Upper lobe of left lung (tissue), 6 donors: ENCODE measurements around the gene TBKBP1. TPM values are rescaled to one million over a fixed set of nuclear protein-coding genes. Genes with fewer than 3 reads are reported as not detected.

Source experiments
- ATAC-seq, 2 donors: fragments of 200-7000 bp; cut with Tn5 transposase; one replicate each; pipeline ENCODE4 v1.9.1; 2022; ENCODE audit warnings: mild to moderate bottlenecking in 2 of 2, moderate library complexity in 2 of 2; ENCODE audit not compliant: low FRiP score in 2 of 2
- DNase-seq, 2 donors: peaks; one replicate each; pipeline ENCODE4 v3.0.0-alpha.2; 2019 to 2020
- H3K27ac ChIP-seq, 4 donors: fragments of 200-600 bp; sonication (generic); one replicate each; pipeline ENCODE4 v1.5.1; 2016 to 2019
- H3K27me3 ChIP-seq, 4 donors: fragments of 200-600 bp; sonication (generic); one replicate each; pipeline ENCODE4 v1.5.1; 2017 to 2019
- H3K36me3 ChIP-seq, 4 donors: fragments of 200-600 bp; sonication (generic); one replicate each; pipeline ENCODE4 v1.5.1; 2016 to 2019
- H3K4me1 ChIP-seq, 4 donors: fragments of 200-600 bp; sonication (generic); one replicate each; pipeline ENCODE4 v1.5.1; 2018 to 2019
- H3K4me3 ChIP-seq, 4 donors: fragments of 200-600 bp; sonication (generic); one replicate each; pipeline ENCODE4 v1.5.1; 2017 to 2019; ENCODE audit warnings: mild to moderate bottlenecking in 2 of 4, moderate library complexity in 1 of 4
- H3K9me3 ChIP-seq, 4 donors: fragments of 200-600 bp; sonication (generic); one replicate each; pipeline ENCODE4 v1.5.1; 2018 to 2019
- EP300 ChIP-seq, 4 donors: sonication (generic); formaldehyde crosslinking; IDR thresholded peaks; one replicate each; pipeline ENCODE4 v1.5.1; 2017; ENCODE audit warnings: antibody characterized with exemption in 4 of 4, control low read depth in 2 of 4
- POLR2A ChIP-seq, 4 donors: fragments of 450-650 bp; IDR thresholded peaks; one replicate each; pipeline ENCODE4 v1.5.1; 2016 to 2017; ENCODE audit warnings: antibody characterized with exemption in 4 of 4, mild to moderate bottlenecking in 2 of 4
- POLR2AphosphoS5 ChIP-seq, 2 donors: sonication (generic); formaldehyde crosslinking; IDR thresholded peaks; one replicate each; pipeline ENCODE4 v1.5.1; 2017; ENCODE audit warnings: antibody characterized with exemption in 2 of 2
- WGBS, 2 donors: methylation state at CpG; one replicate each; pipeline ENCODE4 v1.1.5; 2017 to 2018; 5-methylcytosine and 5-hydroxymethylcytosine counted together
- total RNA-seq, 6 donors: library from RNA; depleted of rRNA in 4 of 6; stranded (reverse); fragments of >200 nt in 4 of 6; gene quantifications; one replicate each; pipeline versions ENCODE4 v1.1.0 to v1.2.1, GENCODE V29; 2016 to 2021
- TF ChIP-seq, protein P1 (sequence below), 6 experiments: fragments of 450-650 bp in 4 of 6; fragments of 200-600 bp in 2 of 6; sonication (generic) in 2 of 6; IDR thresholded peaks; one replicate each; pipeline ENCODE4 v1.5.1; 2016 to 2019; ENCODE audit warnings: antibody characterized with exemption in 6 of 6
- donor health status: DM: no; HTN: no; CAD: no; lungs with moderate emphysema.
- donor health status: DM: no; HTN: yes; CAD: no; lungs with severe emphysema.

TBKBP1 gene
- total RNA-seq, 6 donors from 2014 or later = 6.4 to 28.3 (median 12.8) TPM

- Histone ChIP-seq H3K27ac (no peak overlapping the region), H3K4me1 (peaks cover 14 to 29% (median 17%) of the 10 kb centered on the region in 4 donors), H3K9me3 (no peaks in the 10 kb centered on the region), H3K36me3 (no peaks in the 10 kb centered on the region), H3K27me3 (peaks cover 0 to 28% (median 12%) of the 10 kb centered on the region in 4 donors), H3K4me3 (no peak overlapping the region)
- TF ChIP-seq EP300 (IDR thresholded peaks at IDR 0.05) = no peak
- TF ChIP-seq, protein P1, sequence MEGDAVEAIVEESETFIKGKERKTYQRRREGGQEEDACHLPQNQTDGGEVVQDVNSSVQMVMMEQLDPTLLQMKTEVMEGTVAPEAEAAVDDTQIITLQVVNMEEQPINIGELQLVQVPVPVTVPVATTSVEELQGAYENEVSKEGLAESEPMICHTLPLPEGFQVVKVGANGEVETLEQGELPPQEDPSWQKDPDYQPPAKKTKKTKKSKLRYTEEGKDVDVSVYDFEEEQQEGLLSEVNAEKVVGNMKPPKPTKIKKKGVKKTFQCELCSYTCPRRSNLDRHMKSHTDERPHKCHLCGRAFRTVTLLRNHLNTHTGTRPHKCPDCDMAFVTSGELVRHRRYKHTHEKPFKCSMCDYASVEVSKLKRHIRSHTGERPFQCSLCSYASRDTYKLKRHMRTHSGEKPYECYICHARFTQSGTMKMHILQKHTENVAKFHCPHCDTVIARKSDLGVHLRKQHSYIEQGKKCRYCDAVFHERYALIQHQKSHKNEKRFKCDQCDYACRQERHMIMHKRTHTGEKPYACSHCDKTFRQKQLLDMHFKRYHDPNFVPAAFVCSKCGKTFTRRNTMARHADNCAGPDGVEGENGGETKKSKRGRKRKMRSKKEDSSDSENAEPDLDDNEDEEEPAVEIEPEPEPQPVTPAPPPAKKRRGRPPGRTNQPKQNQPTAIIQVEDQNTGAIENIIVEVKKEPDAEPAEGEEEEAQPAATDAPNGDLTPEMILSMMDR (IDR thresholded peaks at IDR 0.05) = no peak
- TF ChIP-seq POLR2A (IDR thresholded peaks at IDR 0.05) = no peak
- TF ChIP-seq POLR2AphosphoS5 (IDR thresholded peaks at IDR 0.05) = no peak
- no peak for DNase-seq
- 38 to 48% methylated on average over 6 to 8 of the region's 8 CpGs for WGBS, 2 donors
- ATAC-seq = no peak
Observed at GRCh38 chr17:47721725-47722124, 27.8 kb downstream of the TBKBP1 start.

DNA sequence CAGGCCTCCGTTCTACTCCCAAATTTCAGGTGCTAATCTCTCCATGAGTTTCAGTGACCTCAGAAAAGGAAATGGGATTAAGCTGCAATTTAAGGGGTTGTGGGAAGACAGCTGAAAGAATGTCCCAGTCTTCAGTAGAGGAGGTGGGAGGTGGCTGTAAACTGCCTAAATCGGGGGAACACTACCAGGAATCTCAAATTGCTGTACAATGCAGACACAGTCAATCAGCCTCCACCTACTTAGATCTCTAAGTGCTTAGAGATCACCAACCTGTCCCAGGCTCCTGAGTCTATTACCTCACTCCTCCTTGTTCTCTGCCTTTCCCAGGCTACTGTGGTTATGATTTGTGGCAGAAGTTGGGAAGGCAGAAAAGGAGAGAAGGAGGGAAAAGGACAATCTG lies 30.7 kb downstream of the TBKBP1 start:
- no peaks in the 10 kb centered on the region for H3K36me3 ChIP-seq
- WGBS, 2 donors = 82 to 84% methylated on average over 2 of the region's 2 CpGs
- ATAC-seq = no peak
- H3K4me3 ChIP-seq = no peak overlapping the region
- no peak for DNase-seq
- H3K27ac ChIP-seq = no peak overlapping the region
- H3K4me1 ChIP-seq = peaks cover 6 to 17% (median 13%) of the 10 kb centered on the region in 4 donors
- TF ChIP-seq POLR2AphosphoS5 (IDR thresholded peaks at IDR 0.05) = no peak
- TF ChIP-seq POLR2A (IDR thresholded peaks at IDR 0.05) = no peak
- TF ChIP-seq EP300 (IDR thresholded peaks at IDR 0.05) = no peak
- TF ChIP-seq, protein P1 (IDR thresholded peaks at IDR 0.05) = no peak
- peaks cover 0 to 28% (median 12%) of the 10 kb centered on the region in 4 donors for H3K27me3 ChIP-seq
- H3K9me3 ChIP-seq = no peaks in the 10 kb centered on the region

DNA sequence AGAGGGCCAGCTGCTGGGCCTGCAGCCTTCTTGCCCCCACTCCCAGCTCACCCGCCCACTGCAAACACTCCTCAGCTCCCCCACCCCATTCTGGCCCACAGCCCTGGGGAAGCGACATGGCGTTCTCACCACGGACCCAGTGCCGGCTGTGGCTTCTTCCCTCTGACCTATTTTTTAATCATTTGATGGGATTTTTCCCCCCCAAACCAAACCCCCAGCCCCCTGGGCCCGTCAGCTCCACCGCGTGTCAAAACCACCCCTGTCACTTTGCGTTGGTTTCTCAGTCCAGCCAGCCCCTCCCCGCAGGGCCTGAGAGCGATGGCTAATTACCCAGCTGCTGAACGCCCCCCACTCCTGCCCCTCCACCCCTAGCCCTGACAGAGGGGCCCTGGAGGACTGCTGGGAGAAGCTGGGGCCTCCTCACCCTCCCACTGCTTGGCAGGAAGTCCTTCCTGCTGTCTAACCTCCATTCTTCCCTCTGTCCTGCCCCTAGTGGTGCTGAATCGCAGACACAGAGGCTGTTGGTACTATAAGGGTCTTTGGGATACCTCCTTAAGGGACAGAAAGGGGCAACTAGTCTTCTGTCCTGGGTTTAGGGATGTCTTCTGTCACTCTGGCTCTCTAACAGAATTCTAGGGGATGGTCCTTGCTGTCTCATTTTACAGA lies 31.6 kb downstream of the TBKBP1 start:
- WGBS, 2 donors = 50 to 56% methylated on average over 13 of the region's 13 CpGs
- H3K27me3 ChIP-seq = peaks cover 0 to 19% (median 10%) of the 10 kb centered on the region in 4 donors
- DNase-seq (no peak), ATAC-seq (no peak)
- no peak overlapping the region for H3K27ac ChIP-seq
- H3K4me3 ChIP-seq = no peak overlapping the region
- no peaks in the 10 kb centered on the region for H3K9me3 ChIP-seq
- no peaks in the 10 kb centered on the region for H3K36me3 ChIP-seq
- H3K4me1 ChIP-seq = peaks cover 6 to 15% (median 11%) of the 10 kb centered on the region in 4 donors
- TF ChIP-seq POLR2AphosphoS5 (IDR thresholded peaks at IDR 0.05) (no peak), POLR2A (IDR thresholded peaks at IDR 0.05) (no peak), EP300 (IDR thresholded peaks at IDR 0.05) (no peak)
- TF ChIP-seq, protein P1 (IDR thresholded peaks at IDR 0.05) = no peak

- no peak for DNase-seq
- H3K9me3 ChIP-seq = no peaks in the 10 kb centered on the region
- H3K4me1 ChIP-seq = peaks cover 0 to 1% (median 0%) of the 10 kb centered on the region in 4 donors
- no peak for ATAC-seq
- peaks cover 0 to 12% (median under 1%) of the 10 kb centered on the region in 4 donors for H3K27me3 ChIP-seq
- TF ChIP-seq POLR2AphosphoS5 (IDR thresholded peaks at IDR 0.05) = no peak
- no peaks in the 10 kb centered on the region for H3K36me3 ChIP-seq
- no peak overlapping the region for H3K27ac ChIP-seq
- H3K4me3 ChIP-seq = no peak overlapping the region
- WGBS, 2 donors = 82 to 88% methylated on average over 12 of the region's 12 CpGs
Observed at GRCh38 chr17:47726796-47727703, 33.1 kb downstream of the TBKBP1 start.

- no peak for DNase-seq
Observed at GRCh38 chr17:47727704-47728036, 33.7 kb downstream of the TBKBP1 start.

More at GRCh38 chr17:47727704-47728036, 33.7 kb downstream of the TBKBP1 start:
- H3K27ac ChIP-seq = no peak overlapping the region
- 81 to 86% methylated on average over 3 to 9 of the region's 9 CpGs for WGBS, 2 donors
- no peak for ATAC-seq
- TF ChIP-seq POLR2A (IDR thresholded peaks at IDR 0.05) = no peak
- TF ChIP-seq POLR2AphosphoS5 (IDR thresholded peaks at IDR 0.05) = no peak
- TF ChIP-seq EP300 (IDR thresholded peaks at IDR 0.05) = no peak
- TF ChIP-seq, protein P1 (IDR thresholded peaks at IDR 0.05) = no peak
- H3K36me3 ChIP-seq = no peaks in the 10 kb centered on the region
- H3K9me3 ChIP-seq = no peaks in the 10 kb centered on the region
- H3K4me3 ChIP-seq = no peak overlapping the region
- H3K4me1 ChIP-seq = peaks cover 0 to 2% (median under 1%) of the 10 kb centered on the region in 4 donors
- peaks cover 0 to 16% (median 3%) of the 10 kb centered on the region in 4 donors for H3K27me3 ChIP-seq
